Heart right ventricle (tissue), 16 donors: ENCODE data around the gene GBX1. TPM values are rescaled to one million over a fixed set of nuclear protein-coding genes. Genes with fewer than 3 reads are reported as not detected.

Experiments
- ATAC-seq, 8 donors: fragments of 200-7000 bp; cut with Tn5 transposase; one replicate each; pipeline ENCODE4 v1.9.1; 2020; ENCODE audit warnings: mild to moderate bottlenecking in 8 of 8, moderate library complexity in 8 of 8, moderate number of reproducible peaks in 1 of 8
- DNase-seq, 2 donors: peaks; one replicate each; pipeline ENCODE4 v3.0.0-alpha.2; 2020
- H3K27ac ChIP-seq, 10 donors: fragments of 200-600 bp; sonication (generic) in 2 of 10; one replicate each; pipeline versions ENCODE4 v1.5.0 to v1.8.0; 2020 to 2022; ENCODE audit warnings: mild to moderate bottlenecking in 3 of 10
- H3K27me3 ChIP-seq, 7 donors: fragments of 200-600 bp; one replicate each; pipeline ENCODE4 v1.8.0; 2021 to 2022; ENCODE audit warnings: mild to moderate bottlenecking in 2 of 7
- H3K36me3 ChIP-seq, 9 donors: fragments of 200-600 bp; sonication (generic) in 1 of 9; one replicate each; pipeline versions ENCODE4 v1.5.0 to v1.8.0; 2020 to 2022; ENCODE audit warnings: mild to moderate bottlenecking in 2 of 9
- H3K4me1 ChIP-seq, 9 donors: fragments of 200-600 bp; sonication (generic) in 1 of 9; one replicate each; pipeline versions ENCODE4 v1.5.0 to v1.8.0; 2020 to 2022; ENCODE audit warnings: mild to moderate bottlenecking in 4 of 9
- H3K4me3 ChIP-seq, 10 donors: fragments of 200-600 bp; sonication (generic) in 2 of 10; one replicate each; pipeline versions ENCODE4 v1.5.0 to v1.8.0; 2020 to 2022; ENCODE audit warnings: mild to moderate bottlenecking in 7 of 10, moderate library complexity in 2 of 10
- H3K9me3 ChIP-seq, 11 donors: fragments of 200-600 bp in 10 of 11; sonication (generic) in 2 of 11; one replicate each; pipeline versions ENCODE4 v1.5.0 to v1.8.0; 2013 to 2022; ENCODE audit warnings: mild to moderate bottlenecking in 2 of 11, control low read depth in 1 of 11, moderate library complexity in 1 of 11
- CTCF ChIP-seq, 9 donors: fragments of 200-600 bp; sonication (generic) in 2 of 9; IDR thresholded peaks; one replicate each; pipeline versions ENCODE4 v1.5.0 to v1.8.0; 2021 to 2022; ENCODE audit warnings: antibody characterized with exemption in 9 of 9, mild to moderate bottlenecking in 5 of 9, moderate library complexity in 1 of 9
- WGBS, 2 donors: extraction: QIAGEN DNeasy Blood & Tissue Kit; methylation state at CpG; one replicate each; pipeline ENCODE4 v1.1.7; 2013; ENCODE audit warnings: inconsistent platforms in 1 of 2; 5-methylcytosine and 5-hydroxymethylcytosine counted together
- intact Hi-C, 10 donors: fragments of 100-400 bp; cut with DNase I; formaldehyde crosslinking; loops; one replicate each; pipeline versions ENCODE4 v1.11.1 to v1.14.2; 2022
- polyA plus RNA-seq, 2 donors: library from polyadenylated mRNA; stranded (reverse); fragments of 200-250 nt; gene quantifications; one replicate each; pipeline ENCODE4 v1.2.3, GENCODE V29; 2013
- total RNA-seq, 10 donors: library from RNA; stranded (reverse); fragmentation: NEBNext Ultra II Directional in 3 of 10; extraction: Animal tissue kit (Norgen Biotek cat#: 25700) in 3 of 10; gene quantifications; one replicate each; pipeline versions ENCODE4 v1.2.1 to v1.2.4, GENCODE V29; 2021 to 2023
- donor health status: Arrhythmogenic right ventricular cardiomyopathy.
- donor health status: ischemic (EF 13 %, LVEDD 7.1; RV severe dilation, severe dysfunction).
- donor health status: healthy with polysubstance abuse.
- donor health status: DM: no; HTN: yes; CAD: no.
- donor health status: DM: no; HTN: no; CAD: no.
- donor health status: ischemic (EF 25% LVEDD 6.9; RV normal size, moderate dysfunction).
- donor health status: ischemic (EF 25% LVEDD 5.7; RV mildly dilated, moderate dysfunction).
- donor health status: healthy.
- donor health status: DM: yes; HTN: yes; CAD: no.
- donor health status: Ischemic cardiomyopathy.
- donor health status: ischemic (EF 35%, LVEDD 5.7; RV mildly dilated, moderate dysfunction).
- donor health status: nonischemic (EF 11% LVEDD 7.7; RV severe dilation, severe dysfunction).
- donor health status: DM: yes; HTN: yes; CAD: no.
- donor health status: PGD.
- donor health status: ischemic (EF 29% LVEDD 5.4; RV normal size, mild dysfunction).
- donor health status: nonischemic (EF 23%, LVEDD 6.1; RV moderate dilation, normal function).

Gene GBX1
- total and polyA plus RNA-seq, 12 donors: 0.04 to 2.0 (median 0.93) TPM; not detected in 3

GRCh38 chr7:151204383-151205032, 37.0 kb upstream of the GBX1 start:
- ATAC-seq (peak in 1 of 8 donors; percentile 43), DNase-seq (no peak)
- Histone ChIP-seq H3K9me3 (no peaks in the 10 kb centered on the region), H3K27ac (no peak overlapping the region), H3K4me1 (peaks cover 0 to 5% (median 0%) of the 10 kb centered on the region in 9 donors), H3K27me3 (peaks cover 10 to 36% (median 15%) of the 10 kb centered on the region in 7 donors), H3K36me3 (no peaks in the 10 kb centered on the region), H3K4me3 (no peak overlapping the region)
- no peak for TF ChIP-seq CTCF (IDR thresholded peaks at IDR 0.05)
- intact Hi-C loops: no loop called here
- WGBS, 2 donors: 63 to 71% methylated on average over 46 to 48 of the region's 48 CpGs

GRCh38 chr7:151202836-151203235, 35.3 kb upstream of the GBX1 start:
- WGBS, 2 donors: 95 to 96% methylated on average over 9 of the region's 9 CpGs
- DNase-seq (no peak), ATAC-seq (no peak)
- H3K27me3 ChIP-seq: peaks cover 10 to 36% (median 15%) of the 10 kb centered on the region in 7 donors
- no peak overlapping the region for H3K27ac ChIP-seq
- no peak for TF ChIP-seq CTCF (IDR thresholded peaks at IDR 0.05)
- H3K9me3 ChIP-seq: no peaks in the 10 kb centered on the region
- H3K4me1 ChIP-seq: peaks cover 0 to 8% (median 0%) of the 10 kb centered on the region in 9 donors
- no peaks in the 10 kb centered on the region for H3K36me3 ChIP-seq
- intact Hi-C loops: no loop called here
- H3K4me3 ChIP-seq: no peak overlapping the region

GRCh38 chr7:151201751-151202150, 34.3 kb upstream of the GBX1 start:
- Histone ChIP-seq H3K27me3 (peaks cover 10 to 36% (median 15%) of the 10 kb centered on the region in 7 donors), H3K4me1 (peaks cover 0 to 8% (median 0%) of the 10 kb centered on the region in 9 donors), H3K27ac (no peak overlapping the region), H3K4me3 (no peak overlapping the region), H3K9me3 (no peaks in the 10 kb centered on the region), H3K36me3 (no peaks in the 10 kb centered on the region)
- intact Hi-C loops: no loop called here
- DNase-seq (no peak), ATAC-seq (no peak)
- TF ChIP-seq CTCF (IDR thresholded peaks at IDR 0.05): no peak
- WGBS, 2 donors: 87 to 90% methylated on average over 4 of the region's 4 CpGs

DNA sequence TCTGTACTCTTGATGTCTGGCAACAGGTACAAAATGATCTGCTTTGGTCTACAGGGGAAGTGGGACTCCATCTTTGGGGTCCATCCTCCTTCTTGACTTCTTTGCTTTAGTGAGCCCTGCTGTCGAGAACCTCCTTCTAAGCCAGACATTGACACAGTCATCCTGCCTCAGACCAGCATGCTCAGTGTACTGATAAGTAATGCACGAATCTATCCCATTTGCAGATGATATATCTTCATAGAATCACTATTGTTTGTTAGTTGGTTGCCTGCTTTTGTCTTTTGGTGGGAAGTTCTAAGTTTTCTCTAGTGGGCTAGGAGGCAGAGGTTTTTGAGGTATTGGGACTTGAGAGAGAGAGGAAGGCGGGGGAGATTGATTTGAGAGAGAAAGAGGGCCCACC, 33.9 kb upstream of the GBX1 start:
- DNase-seq: no peak
- WGBS, 2 donors: 81 to 89% methylated on average over 3 of the region's 3 CpGs
- H3K36me3 ChIP-seq: no peaks in the 10 kb centered on the region
- H3K27ac ChIP-seq: no peak overlapping the region
- no peak overlapping the region for H3K4me3 ChIP-seq
- peaks cover 0 to 8% (median 0%) of the 10 kb centered on the region in 9 donors for H3K4me1 ChIP-seq
- no peak for ATAC-seq
- H3K27me3 ChIP-seq: peaks cover 10 to 35% (median 15%) of the 10 kb centered on the region in 7 donors
- TF ChIP-seq CTCF (IDR thresholded peaks at IDR 0.05): no peak
- H3K9me3 ChIP-seq: no peaks in the 10 kb centered on the region
- intact Hi-C loops: no loop called here
